CD4-positive, alpha-beta T cell (primary cell): Measurements from ENCODE around the gene SACS. TPM values are rescaled to one million over a fixed set of nuclear protein-coding genes. Genes with fewer than 3 reads are reported as not detected.

ENCODE experiments used
- ATAC-seq: fragments of 200-7000 bp; cut with Tn5 transposase; one replicate; pipeline ENCODE4 v1.10.0; 2022; ENCODE audit warnings: mild to moderate bottlenecking; ENCODE audit not compliant: poor library complexity
- CTCF ChIA-PET: fragments of 350-600 bp; sonication (Branson Sonifier 250); formaldehyde crosslinking; loops from one replicate; lab custom pipeline; 2021; ENCODE audit warnings: antibody characterized with exemption, inconsistent platforms; lab: Charles Lee
- POLR2A ChIA-PET: fragments of 350-600 bp; sonication (Branson Sonifier 250); formaldehyde crosslinking; loops from one replicate; lab custom pipeline; 2021; ENCODE audit warnings: antibody characterized with exemption, inconsistent platforms; lab: Charles Lee
- DNase-seq, 14 experiments: peaks; one replicate each; pipeline ENCODE4 v3.0.0-alpha.2; 2013 to 2020; ENCODE audit warnings: mixed read lengths in 2 of 14
- H3K27ac ChIP-seq, 2 donors: one replicate each; pipeline versions ENCODE4 v1.5.1 to v1.7.0; 2013; ENCODE audit warnings: low read length in 2 of 2, low read depth in 1 of 2, mild to moderate bottlenecking in 1 of 2
- H3K27me3 ChIP-seq, 2 experiments: 1 replicate in 1 of 2; 2 replicates in 1 of 2; pipeline versions ENCODE4 v1.6.1 to v1.7.0; 2013; ENCODE audit warnings: low read length in 2 of 2, control low read depth in 1 of 2, mild to moderate bottlenecking in 1 of 2, moderate library complexity in 1 of 2; ENCODE audit not compliant: insufficient read depth in 2 of 2, control insufficient read depth in 1 of 2
- H3K36me3 ChIP-seq: one replicate; pipeline ENCODE4 v1.6.1; 2013; ENCODE audit warnings: low read length, control low read depth; ENCODE audit not compliant: insufficient read depth
- H3K4me1 ChIP-seq: one replicate; pipeline ENCODE4 v1.6.1; 2013; ENCODE audit warnings: low read length, control low read depth; ENCODE audit not compliant: insufficient read depth
- H3K4me3 ChIP-seq: one replicate; pipeline ENCODE4 v1.5.1; 2013; ENCODE audit warnings: mild to moderate bottlenecking, low read length, moderate library complexity
- H3K9me3 ChIP-seq, 2 experiments: 1 replicate in 1 of 2; 2 replicates in 1 of 2; pipeline versions ENCODE4 v1.6.1 to v1.7.0; 2013; ENCODE audit warnings: low read length in 2 of 2, mild to moderate bottlenecking in 2 of 2, control low read depth in 1 of 2, moderate library complexity in 1 of 2; ENCODE audit not compliant: control insufficient read depth in 1 of 2, insufficient read depth in 1 of 2
- H3K27ac Mint-ChIP-seq: one replicate; pipeline ENCODE4 v1.8.0; 2020; ENCODE audit warnings: mixed read lengths
- H3K27me3 Mint-ChIP-seq: one replicate; pipeline ENCODE4 v1.8.0; 2021; ENCODE audit warnings: mixed read lengths
- H3K36me3 Mint-ChIP-seq: one replicate; pipeline ENCODE4 v1.8.0; 2021; ENCODE audit warnings: low read depth, mixed read lengths
- H3K4me1 Mint-ChIP-seq: one replicate; pipeline ENCODE4 v1.8.0; 2021; ENCODE audit warnings: low read depth, mixed read lengths
- H3K4me3 Mint-ChIP-seq: one replicate; pipeline ENCODE4 v1.8.0; 2020; ENCODE audit warnings: mild to moderate bottlenecking, mixed read lengths
- H3K9me3 Mint-ChIP-seq: one replicate; pipeline ENCODE4 v1.8.0; 2020; ENCODE audit warnings: mixed read lengths
- intact Hi-C, 2 experiments: fragments of 100-400 bp; cut with DNase I in 1 of 2; cut with micrococcal nuclease in 1 of 2; formaldehyde crosslinking; loops; one replicate each; pipeline versions ENCODE4 v1.15.1 to v1.9.0; 2023 to 2025; cut with DNase I, micrococcal nuclease
- total RNA-seq, 174 experiments: library from RNA in 2 of 174; stranded (reverse) in 2 of 174; gene quantifications; one replicate each; pipeline ENCODE4 v1.2.3 and lab custom pipeline; 2021 to 2026
- TF ChIP-seq, protein P1 (sequence below): fragments of 200-600 bp; IDR thresholded peaks from one replicate; pipeline ENCODE4 v1.8.0; 2022; ENCODE audit warnings: antibody characterized with exemption, mild to moderate bottlenecking

SACS gene
- total RNA-seq, 2 experiments from 2014 or later: 8.7 to 11.6 TPM

GRCh38 chr13:23381866-23382265 lies 51.6 kb downstream of the SACS start:
- Histone ChIP-seq H3K27ac (no peak overlapping the region), H3K4me1 (peaks cover 27% of the 10 kb centered on the region), H3K27me3 (no peaks in the 10 kb centered on the region), H3K4me3 (no peak overlapping the region), H3K36me3 (no peaks in the 10 kb centered on the region), H3K9me3 (no peaks in the 10 kb centered on the region)
- ChIA-PET CTCF (no interaction called here), POLR2A (no interaction called here)
- TF ChIP-seq, protein P1, sequence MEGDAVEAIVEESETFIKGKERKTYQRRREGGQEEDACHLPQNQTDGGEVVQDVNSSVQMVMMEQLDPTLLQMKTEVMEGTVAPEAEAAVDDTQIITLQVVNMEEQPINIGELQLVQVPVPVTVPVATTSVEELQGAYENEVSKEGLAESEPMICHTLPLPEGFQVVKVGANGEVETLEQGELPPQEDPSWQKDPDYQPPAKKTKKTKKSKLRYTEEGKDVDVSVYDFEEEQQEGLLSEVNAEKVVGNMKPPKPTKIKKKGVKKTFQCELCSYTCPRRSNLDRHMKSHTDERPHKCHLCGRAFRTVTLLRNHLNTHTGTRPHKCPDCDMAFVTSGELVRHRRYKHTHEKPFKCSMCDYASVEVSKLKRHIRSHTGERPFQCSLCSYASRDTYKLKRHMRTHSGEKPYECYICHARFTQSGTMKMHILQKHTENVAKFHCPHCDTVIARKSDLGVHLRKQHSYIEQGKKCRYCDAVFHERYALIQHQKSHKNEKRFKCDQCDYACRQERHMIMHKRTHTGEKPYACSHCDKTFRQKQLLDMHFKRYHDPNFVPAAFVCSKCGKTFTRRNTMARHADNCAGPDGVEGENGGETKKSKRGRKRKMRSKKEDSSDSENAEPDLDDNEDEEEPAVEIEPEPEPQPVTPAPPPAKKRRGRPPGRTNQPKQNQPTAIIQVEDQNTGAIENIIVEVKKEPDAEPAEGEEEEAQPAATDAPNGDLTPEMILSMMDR: no peak
- Mint-ChIP-seq H3K4me1 (peaks cover 32% of the 10 kb centered on the region), H3K9me3 (no peaks in the 10 kb centered on the region), H3K36me3 (no peaks in the 10 kb centered on the region), H3K4me3 (no peak overlapping the region), H3K27me3 (no peaks in the 10 kb centered on the region), H3K27ac (no peak overlapping the region)
- DNase-seq (no peak), ATAC-seq (no peak)
- intact Hi-C loops: no loop called here

DNA sequence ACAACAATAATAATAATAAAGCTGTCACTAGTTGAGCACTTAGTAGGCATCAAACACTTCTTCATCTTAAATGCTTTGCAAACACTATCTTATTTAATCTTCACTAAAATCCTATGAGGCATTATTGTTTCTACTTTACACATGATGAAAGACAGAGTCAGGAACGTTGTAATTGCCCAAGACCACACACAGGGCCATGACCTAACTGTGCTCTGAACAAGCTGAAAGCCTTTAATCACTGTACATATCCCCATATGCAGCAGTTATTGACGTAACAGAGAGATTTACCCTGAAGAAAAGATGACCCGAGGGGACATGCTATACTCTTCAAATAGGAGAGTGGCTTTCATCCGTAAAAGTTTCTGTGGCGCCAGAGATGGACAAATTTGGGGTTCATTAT lies 53.0 kb downstream of the SACS start:
- ATAC-seq (no peak), DNase-seq (no peak)
- Mint-ChIP-seq H3K36me3 (no peaks in the 10 kb centered on the region), H3K9me3 (no peaks in the 10 kb centered on the region), H3K4me3 (no peak overlapping the region), H3K27me3 (no peaks in the 10 kb centered on the region), H3K27ac (no peak overlapping the region), H3K4me1 (peaks cover 44% of the 10 kb centered on the region)
- Histone ChIP-seq H3K4me1 (peaks cover 32% of the 10 kb centered on the region), H3K27me3 (no peaks in the 10 kb centered on the region), H3K36me3 (no peaks in the 10 kb centered on the region), H3K4me3 (no peak overlapping the region), H3K27ac (no peak overlapping the region), H3K9me3 (no peaks in the 10 kb centered on the region)
- ChIA-PET POLR2A (no interaction called here), CTCF (no interaction called here)
- TF ChIP-seq, protein P1: no peak
- intact Hi-C loops: no loop called here

- ATAC-seq (peak; percentile 3), DNase-seq (peak in 12 of 14 experiments; percentile 4 to 77 (median 26))
- POLR2A ChIA-PET: no interaction called here
- H3K4me1 ChIP-seq: peaks cover 42% of the 10 kb centered on the region
- H3K4me3 Mint-ChIP-seq: peak overlapping the region; percentile 68
- CTCF ChIA-PET: interaction anchor here (0.6 kb wide), 1 partner anchor 9 kb away, joined by 3 read pairs; no protein-coding TSS in a partner anchor
- H3K27ac Mint-ChIP-seq: peak overlapping the region; percentile 62
- intact Hi-C loops: loop anchor here (5.0 to 10.0 kb wide), 8 partner anchors 89 to 1927 kb away; partner anchors contain the start of genes FGF9 (in 1 of the 2), NUP58 (in 1 of the 2), SPATA13 (in 1 of the 2) and ZDHHC20 (in 1 of the 2)
- no peaks in the 10 kb centered on the region for H3K9me3 Mint-ChIP-seq
- H3K36me3 Mint-ChIP-seq: peaks cover 6% of the 10 kb centered on the region
- H3K4me3 ChIP-seq: no peak overlapping the region
- H3K4me1 Mint-ChIP-seq: peaks cover 56% of the 10 kb centered on the region
- H3K27me3 Mint-ChIP-seq: no peaks in the 10 kb centered on the region
- TF ChIP-seq, protein P1: no peak
- H3K27me3 ChIP-seq: no peaks in the 10 kb centered on the region
- H3K9me3 ChIP-seq: no peaks in the 10 kb centered on the region
- no peaks in the 10 kb centered on the region for H3K36me3 ChIP-seq
- no peak overlapping the region for H3K27ac ChIP-seq
Observed at GRCh38 chr13:23377983-23378632, 55.4 kb downstream of the SACS start.
